Limb (tissue), 2 donors: ENCODE results near the gene NACC1.
"Not testable (repeated sequence)": the region's sequence is repeated elsewhere in the genome, so short reads cannot be mapped to it uniquely, and the experiment has no call there.

Experiments
- DNase-seq, 2 donors: peaks; one replicate each; pipeline ENCODE4 v3.0.0-alpha.2; 2016; ENCODE audit errors: extremely low spot score in 2 of 2

NACC1 gene

DNA sequence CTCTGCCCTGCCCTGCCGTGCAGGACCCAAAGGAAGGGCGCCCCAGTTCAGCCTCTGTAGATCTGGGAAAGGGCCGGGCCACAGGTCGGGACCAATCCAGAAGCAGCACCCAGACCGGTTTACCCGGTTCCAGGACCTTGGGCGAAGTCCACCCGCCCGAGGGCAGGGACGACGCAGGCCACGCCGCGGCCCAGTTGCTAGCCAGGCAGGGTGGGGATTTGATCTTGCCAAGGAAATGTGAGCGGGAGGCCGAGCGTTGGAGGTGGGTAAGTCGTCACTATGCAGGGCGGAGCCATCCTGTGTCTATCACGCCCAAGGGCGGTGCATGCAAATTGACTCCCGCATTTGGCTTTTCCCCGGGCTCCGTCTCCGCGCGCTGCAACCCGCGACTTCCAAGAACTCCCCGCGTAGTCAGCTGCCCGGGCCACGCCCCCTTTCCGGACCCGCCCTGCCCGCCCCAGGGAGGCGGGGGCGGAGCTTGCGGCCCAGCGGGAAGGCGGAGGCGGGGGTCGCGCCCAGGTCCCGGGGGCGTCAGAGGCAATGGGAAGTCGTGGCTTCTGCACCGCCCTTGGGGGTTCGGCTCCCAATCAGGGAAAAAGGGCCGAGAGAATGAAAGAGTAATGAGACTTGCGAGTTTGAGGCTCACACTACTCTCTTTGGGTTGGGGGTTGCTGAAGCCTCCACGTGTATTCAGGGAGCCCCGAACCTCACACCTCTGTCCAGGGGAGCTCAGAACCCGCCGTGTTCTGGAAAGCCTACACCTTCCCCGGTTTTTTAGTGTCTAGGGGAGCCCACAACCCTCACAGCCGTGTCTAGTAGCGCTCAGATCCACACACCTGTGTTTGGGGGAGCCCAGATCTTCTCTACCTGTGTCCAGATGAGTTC, 44.9 kb downstream of the NACC1 start:
- peak; percentile 93 to 95 for DNase-seq

- peak; percentile 64 to 82 for DNase-seq
Measured at GRCh38 chr19:13163609-13164342, 45.7 kb downstream of the NACC1 start.

DNA sequence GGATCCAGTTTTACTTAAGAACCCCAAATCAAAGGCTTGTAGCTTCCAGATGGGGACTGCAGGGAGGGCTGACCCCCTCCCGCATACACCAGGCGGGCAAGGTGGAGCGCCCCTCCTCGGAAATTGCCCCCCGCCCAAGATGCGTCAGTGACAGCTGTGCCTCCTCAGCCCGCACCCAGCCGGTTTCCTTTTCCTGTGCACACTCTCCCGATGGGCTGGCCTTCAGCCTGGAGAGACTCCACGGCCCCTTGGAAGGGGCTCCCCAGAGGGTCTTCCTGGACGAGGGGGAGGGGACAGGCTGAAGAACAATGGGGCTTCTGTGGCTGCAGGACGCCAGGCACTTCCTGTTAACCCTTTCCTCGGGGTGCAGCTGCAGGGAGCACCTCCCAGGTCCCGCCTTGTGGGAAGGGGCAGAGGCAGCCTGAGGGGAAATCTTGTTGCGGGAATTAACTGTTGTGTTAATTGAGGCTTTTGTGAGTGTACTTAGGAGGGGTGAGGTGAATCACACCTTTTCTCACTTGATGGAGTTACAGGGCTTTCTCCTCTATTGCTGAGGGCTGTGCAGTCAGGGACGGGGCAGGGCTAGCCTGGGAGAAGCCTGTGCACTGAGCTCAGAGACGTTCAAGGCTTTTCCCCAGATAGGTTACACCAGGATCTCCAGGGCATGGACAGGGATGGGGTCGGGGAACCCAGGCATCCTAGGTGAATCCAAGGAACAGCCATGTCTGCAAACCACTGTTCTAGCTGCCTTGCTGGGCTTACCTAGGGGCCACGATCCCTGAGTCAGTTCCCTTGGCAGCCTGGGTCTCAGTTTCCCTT, 46.5 kb downstream of the NACC1 start:
- DNase-seq = peak; percentile 80 to 87

- peak in 1 of 2 donors; percentile 32 for DNase-seq
Measured at GRCh38 chr19:13165162-13165997, 47.3 kb downstream of the NACC1 start.

- not testable (repeated sequence) for DNase-seq
Measured at GRCh38 chr19:13166151-13166550, 48.1 kb downstream of the NACC1 start.

GRCh38 chr19:13169769-13170168, 51.7 kb downstream of the NACC1 start:
- DNase-seq = peak in 1 of 2 donors; percentile 40

DNA sequence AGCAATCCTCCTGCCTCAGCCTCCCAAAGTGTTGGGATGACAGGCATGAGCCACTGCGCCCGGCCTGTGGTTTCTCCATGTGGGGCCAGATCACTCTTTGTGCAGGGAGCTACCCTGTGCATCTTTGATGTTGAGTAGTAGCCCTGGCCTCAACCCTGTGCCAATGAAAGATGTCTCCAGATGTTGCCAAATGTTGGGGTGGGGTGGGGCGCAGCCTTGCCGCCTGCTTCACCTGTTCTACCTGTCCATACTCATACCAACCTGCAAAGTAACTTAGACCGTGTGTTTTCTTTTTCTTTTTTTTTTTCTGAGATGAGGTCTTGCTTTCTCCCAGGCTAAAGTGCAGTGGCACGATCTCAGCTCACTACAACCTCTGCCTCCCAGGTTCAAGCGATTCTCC, 53.1 kb downstream of the NACC1 start:
- DNase-seq = no peak

- DNase-seq = peak in 1 of 2 donors; percentile 59
Measured at GRCh38 chr19:13172346-13173138, 54.5 kb downstream of the NACC1 start.

GRCh38 chr19:13173139-13173737, 55.2 kb downstream of the NACC1 start:
- no peak for DNase-seq

DNA sequence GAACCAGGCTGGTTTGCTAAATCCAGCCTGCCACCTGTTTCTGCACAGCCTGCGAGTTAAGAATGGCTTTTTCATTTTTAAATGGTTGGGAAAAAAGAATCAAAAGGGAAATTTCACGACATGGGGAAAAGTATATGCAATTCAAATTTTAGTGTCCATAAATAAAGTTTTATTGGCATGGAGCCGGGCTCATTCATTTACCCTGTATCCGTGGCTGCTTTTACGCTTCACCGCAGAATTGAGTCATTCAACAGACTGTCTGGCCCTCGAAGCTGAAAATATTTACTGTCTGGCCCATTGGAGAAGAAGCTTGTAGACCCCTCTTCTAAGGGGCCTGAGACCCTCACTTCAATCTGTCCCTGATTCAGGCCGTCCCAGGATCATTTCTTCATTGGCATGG, 58.3 kb downstream of the NACC1 start:
- no peak for DNase-seq

DNA sequence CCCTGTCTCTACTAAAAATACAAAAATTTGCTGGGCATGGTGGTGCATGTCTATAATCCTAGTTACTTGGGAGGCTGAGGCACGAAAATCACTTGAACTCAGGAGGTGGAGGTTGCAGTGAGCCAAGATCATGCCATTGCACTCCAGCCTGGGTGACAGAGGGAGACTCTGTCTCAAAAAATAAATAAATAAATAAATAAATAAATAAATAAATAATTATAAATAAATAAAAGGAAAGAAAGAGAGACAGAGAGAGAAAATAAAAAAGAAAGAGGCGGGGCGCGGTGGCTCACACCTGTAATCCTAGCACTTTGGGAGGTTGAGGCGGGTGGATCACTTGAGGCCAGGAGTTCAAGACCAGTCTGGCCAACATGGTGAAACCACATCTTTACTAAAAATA, 59.5 kb downstream of the NACC1 start:
- not testable (repeated sequence) for DNase-seq

- not testable (repeated sequence) for DNase-seq
Measured at GRCh38 chr19:13178291-13178690, 60.2 kb downstream of the NACC1 start.

DNA sequence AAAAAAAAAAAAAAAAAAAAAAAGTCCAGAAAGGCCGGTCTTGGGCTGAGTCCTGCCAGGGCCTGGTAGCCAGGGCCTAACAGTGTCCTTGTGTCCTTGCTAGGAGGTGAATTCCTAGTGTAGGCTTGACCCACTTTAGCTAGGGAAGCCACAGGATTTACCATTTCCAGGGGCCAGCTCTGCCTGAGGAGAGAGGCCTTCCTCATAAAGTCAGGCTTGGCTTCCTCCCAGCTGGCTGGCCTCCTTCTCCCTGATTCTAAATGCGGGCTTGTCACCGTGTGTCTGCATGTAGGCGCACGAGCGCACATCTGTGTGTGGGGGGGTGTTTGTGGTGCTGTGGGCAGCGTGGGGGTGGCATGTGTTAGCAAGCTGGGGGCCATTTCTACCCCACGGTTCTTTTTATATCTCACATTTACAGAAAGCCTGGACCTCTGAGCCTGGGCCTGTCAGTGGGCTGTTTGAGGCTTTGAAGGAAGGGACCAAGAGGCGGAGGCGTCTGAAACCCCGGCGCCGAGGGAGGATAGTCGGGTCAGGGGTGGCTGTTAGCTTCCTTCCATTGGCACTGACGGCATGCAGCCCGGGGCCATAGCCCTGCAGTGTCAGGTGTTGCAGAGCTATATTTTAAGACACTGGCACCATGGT, 63.8 kb downstream of the NACC1 start:
- DNase-seq = peak; percentile 68 to 80

DNA sequence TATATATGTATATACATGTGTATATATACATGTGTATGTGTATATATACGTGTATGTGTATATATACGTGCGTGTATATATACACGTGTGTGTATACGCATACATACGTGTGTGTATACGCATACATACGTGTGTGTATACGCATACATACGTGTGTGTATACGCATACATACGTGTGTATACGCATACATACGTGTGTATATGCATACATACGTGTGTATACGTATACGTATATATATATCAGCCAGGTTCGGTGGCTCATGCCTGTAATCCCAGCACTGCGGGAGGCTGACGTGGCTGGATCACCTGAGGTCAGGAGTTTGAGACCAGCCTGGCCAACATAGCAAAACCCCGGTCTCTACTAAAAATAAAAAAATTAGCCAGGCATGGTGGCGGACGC, 66.9 kb downstream of the NACC1 start:
- not testable (repeated sequence) for DNase-seq

GRCh38 chr19:13185763-13186657, 67.9 kb downstream of the NACC1 start:
- not testable (repeated sequence) for DNase-seq

DNA sequence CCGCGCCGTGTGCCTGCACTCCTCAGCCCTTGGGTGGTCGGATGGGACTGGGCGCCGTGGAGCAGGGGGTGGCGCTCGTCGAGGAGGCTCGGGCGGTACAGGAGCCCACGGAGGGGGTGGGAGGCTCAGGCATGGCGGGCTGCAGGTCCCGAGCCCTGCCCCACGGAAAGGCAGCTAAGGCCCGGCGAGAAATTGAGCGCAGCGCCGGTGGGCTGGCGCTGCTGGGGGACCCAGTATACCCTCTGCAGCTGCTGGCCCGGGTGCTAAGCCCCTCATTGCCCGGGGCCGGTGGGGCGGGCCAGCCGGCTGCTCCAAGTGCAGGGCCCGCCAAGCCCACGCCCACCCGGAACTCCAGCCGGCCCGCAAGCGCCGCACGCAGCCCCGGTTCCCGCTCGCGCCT, 68.6 kb downstream of the NACC1 start:
- DNase-seq = not testable (repeated sequence)

DNA sequence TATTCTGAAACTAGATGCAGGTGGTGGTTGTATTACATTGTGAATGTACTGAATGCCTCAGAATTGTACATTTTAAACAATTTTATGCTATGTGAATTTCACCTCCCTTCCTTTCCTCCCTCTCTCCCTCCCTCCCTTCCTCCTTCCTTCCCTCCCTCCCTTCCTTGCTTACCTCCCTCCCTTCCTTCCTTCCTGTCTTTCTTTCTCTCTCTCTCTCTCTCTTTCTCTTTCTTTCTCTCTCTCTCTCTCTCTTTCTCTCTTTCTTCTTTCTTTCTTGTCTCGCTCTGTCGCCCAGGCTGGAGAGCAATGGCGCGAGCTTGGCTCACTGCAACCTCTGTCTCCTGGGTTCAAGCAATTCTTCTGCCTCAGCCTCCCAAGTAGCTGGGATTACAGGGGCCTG, 69.4 kb downstream of the NACC1 start:
- DNase-seq = no peak

- DNase-seq = no peak
Measured at GRCh38 chr19:13189600-13189999, 71.5 kb downstream of the NACC1 start.
